Muscle layer of duodenum (tissue), 2 donors: Measurements from ENCODE around the gene BRCC3.

Experiments used
- H3K27ac ChIP-seq: one replicate; pipeline ENCODE4 v1.7.0; 2013; ENCODE audit warnings: mild to moderate bottlenecking, low read length
- H3K27me3 ChIP-seq: one replicate; pipeline ENCODE4 v1.7.0; 2013; ENCODE audit warnings: low read depth, mild to moderate bottlenecking, control low read depth, low read length
- H3K36me3 ChIP-seq, 2 donors: one replicate each; pipeline ENCODE4 v1.7.0; 2013; ENCODE audit warnings: low read length in 2 of 2, control low read depth in 1 of 2, mild to moderate bottlenecking in 1 of 2; ENCODE audit not compliant: insufficient read depth in 2 of 2, control insufficient read depth in 1 of 2
- H3K4me1 ChIP-seq, 2 donors: one replicate each; pipeline ENCODE4 v1.7.0; 2013; ENCODE audit warnings: low read length in 2 of 2, mild to moderate bottlenecking in 2 of 2, control low read depth in 1 of 2, moderate library complexity in 1 of 2; ENCODE audit not compliant: insufficient read depth in 2 of 2, control insufficient read depth in 1 of 2
- H3K4me3 ChIP-seq, 2 donors: one replicate each; pipeline ENCODE4 v1.7.0; 2013; ENCODE audit warnings: low read length in 2 of 2, low read depth in 1 of 2, mild to moderate bottlenecking in 1 of 2
- H3K9me3 ChIP-seq, 2 donors: one replicate each; pipeline ENCODE4 v1.7.0; 2013; ENCODE audit warnings: low read length in 2 of 2, control low read depth in 1 of 2, mild to moderate bottlenecking in 1 of 2; ENCODE audit not compliant: control insufficient read depth in 1 of 2
- donor health status: healthy.

Gene BRCC3

DNA sequence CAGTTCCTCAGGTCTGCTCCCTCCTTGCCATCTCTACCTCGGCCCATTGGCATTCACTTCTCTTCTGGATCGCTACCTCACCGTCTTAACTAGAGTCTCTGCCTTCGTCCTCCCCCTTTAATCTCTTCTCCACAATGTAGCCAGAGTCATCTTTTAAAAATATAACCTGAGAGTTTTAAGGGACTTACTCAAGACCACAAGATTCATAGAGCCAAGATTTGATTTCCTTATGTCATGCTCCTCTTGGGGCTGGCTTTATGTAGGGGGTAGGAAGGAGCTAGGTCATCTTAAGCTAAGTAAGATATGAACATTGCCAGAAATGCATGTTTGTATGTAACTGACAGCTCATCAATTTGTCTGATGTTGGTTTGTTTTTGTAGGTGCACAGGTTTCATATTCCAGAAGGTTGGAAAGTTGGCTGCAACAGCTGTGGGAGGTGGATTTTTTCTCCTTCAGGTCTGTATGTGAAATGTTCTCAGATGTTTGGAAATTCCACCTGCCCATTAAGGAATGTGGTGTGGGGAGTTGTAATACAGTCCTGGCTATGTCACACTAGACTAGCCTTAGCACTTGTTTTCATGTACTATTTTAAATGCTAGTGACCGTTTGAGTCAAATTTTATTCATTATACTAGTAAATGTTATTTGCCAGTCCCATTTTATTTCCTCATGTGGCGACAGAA, 25.0 kb upstream of the BRCC3 start:
- Histone ChIP-seq H3K4me3 (no peak overlapping the region), H3K36me3 (peaks cover 6% of the 10 kb centered on the region in 2 donors), H3K9me3 (no peaks in the 10 kb centered on the region), H3K27ac (no peak overlapping the region), H3K4me1 (peaks cover 0 to 4% of the 10 kb centered on the region in 2 donors), H3K27me3 (no peaks in the 10 kb centered on the region)

DNA sequence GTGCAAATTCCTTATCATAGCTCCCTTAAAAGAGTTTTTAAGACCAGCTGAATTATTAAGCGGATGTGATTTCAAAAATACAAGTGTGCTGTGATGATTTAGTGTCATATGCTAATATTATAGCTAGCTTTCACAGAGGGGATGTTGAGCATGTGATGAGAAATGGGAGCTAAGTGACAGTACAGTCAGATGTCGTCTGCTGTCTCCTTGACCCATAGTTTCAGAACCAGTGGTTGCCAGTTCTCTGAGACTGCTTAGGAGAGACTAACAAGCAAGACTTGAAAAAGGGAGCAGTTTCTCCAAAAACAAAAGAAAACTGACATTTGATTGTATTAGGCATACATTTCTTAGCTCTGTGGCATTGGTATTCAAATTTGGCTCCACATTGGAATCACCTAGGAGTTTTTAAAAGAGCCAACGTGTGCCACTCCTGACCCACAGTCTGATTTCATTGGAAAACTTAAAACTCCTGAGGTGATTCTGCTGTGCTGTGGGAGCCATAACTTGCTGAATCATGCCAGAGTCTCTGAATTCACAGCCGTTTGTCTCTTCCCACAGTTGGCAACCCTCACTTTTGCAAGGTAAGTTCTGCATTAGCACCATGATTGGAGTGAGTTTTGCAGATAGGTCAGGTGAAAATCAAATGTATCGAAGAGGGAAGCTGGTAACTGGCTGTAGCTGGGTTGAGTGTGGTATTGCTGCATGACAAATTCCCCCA, 24.3 kb upstream of the BRCC3 start:
- no peaks in the 10 kb centered on the region for H3K9me3 ChIP-seq
- no peaks in the 10 kb centered on the region for H3K27me3 ChIP-seq
- H3K27ac ChIP-seq: no peak overlapping the region
- peaks cover 0 to 4% of the 10 kb centered on the region in 2 donors for H3K4me1 ChIP-seq
- H3K4me3 ChIP-seq: no peak overlapping the region
- peaks cover 6% of the 10 kb centered on the region in 2 donors for H3K36me3 ChIP-seq

DNA sequence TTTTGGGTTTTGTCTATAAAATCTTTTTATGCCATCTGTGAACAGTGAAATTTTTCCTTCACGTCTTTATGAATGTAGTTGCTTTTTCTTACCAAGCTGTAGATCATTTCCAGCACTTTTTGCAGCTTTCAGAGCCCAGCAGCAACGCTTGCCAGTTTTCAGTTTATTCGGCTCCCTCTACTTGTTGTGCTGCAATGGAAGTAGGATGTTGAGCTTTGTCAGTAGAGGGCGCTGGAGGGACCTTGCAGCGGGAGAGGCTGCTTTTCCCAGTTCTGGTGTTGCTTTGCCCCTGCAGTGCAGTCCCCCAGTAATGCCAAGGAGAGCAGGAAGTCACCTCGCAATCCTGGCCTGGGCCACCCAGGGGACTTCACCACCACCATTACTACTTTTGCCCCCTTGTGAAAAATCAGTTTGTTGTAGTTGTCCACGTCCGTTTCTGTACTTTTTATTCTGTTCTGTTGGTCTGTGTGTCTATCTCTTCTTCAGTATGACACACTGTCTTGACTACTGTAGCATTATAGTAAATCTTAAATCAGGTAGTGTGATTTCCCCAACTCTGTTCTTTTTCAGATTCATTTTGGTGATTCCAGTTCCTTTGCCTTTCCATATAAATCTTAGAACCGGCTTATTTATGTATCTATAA, 22.2 kb upstream of the BRCC3 start:
- Histone ChIP-seq H3K36me3 (peaks cover 6% of the 10 kb centered on the region in 2 donors), H3K27me3 (no peaks in the 10 kb centered on the region), H3K4me1 (peaks cover 0 to 4% of the 10 kb centered on the region in 2 donors), H3K27ac (no peak overlapping the region), H3K4me3 (no peak overlapping the region), H3K9me3 (no peaks in the 10 kb centered on the region)

DNA sequence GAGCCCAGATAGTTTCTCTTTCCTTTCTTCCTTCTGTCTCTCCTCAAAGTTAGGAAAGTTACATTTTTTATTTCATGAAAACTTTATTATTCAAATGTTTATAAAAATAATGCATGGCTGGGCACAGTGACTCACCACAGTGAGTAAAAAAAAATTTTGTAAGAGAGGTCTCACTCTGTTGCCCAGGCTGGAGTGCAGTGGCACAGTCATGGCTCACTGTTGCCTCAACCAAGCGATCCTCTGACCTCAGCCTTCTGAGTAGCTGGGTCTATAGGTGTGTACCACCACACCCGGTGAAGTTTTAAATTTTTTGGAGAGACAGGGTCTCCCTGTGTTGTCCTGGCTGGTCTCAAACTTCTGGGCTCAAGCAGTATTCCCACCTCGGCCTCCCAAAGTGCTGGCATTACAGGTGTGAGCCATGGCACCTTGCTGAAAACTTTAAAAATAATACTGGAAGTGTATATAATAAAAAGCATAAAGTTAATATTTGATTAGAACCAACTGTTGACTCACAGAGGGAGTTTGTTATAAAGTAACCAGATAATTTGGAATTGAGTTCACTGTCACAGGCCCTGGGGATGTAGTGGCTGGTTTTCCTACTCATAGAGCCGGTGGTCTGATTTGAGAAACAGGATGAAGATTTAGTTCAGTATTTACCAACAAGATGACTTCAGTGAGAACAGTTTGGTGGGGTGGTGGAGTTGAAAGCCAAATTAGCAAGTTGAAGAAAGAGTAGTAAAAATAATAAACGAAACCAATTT, 18.4 kb upstream of the BRCC3 start:
- no peak overlapping the region for H3K27ac ChIP-seq
- no peak overlapping the region for H3K4me3 ChIP-seq
- H3K27me3 ChIP-seq: no peaks in the 10 kb centered on the region
- H3K4me1 ChIP-seq: peaks cover 0 to 9% of the 10 kb centered on the region in 2 donors
- H3K9me3 ChIP-seq: no peaks in the 10 kb centered on the region
- peaks cover 1 to 6% of the 10 kb centered on the region in 2 donors for H3K36me3 ChIP-seq

DNA sequence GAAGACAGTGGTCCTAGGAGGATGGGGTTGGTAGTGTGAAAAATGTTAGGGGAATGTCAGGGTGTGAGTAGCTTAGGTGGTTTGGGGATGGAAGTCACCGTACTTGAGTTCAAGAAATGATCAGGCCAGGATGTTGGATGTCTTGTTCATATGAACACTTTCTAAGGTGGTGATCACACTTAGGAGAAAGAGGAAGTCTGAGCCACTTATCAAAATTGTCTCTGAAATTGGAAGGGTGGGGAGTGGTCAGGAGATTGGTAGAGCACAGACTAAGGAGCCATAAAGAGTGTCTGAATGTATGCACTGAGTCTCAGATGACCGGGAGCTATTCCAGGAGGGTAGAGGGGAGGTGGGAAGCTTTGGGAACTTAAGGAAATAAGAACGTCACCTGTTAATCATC, 17.7 kb upstream of the BRCC3 start:
- H3K9me3 ChIP-seq: no peaks in the 10 kb centered on the region
- no peaks in the 10 kb centered on the region for H3K27me3 ChIP-seq
- peaks cover 0 to 6% of the 10 kb centered on the region in 2 donors for H3K36me3 ChIP-seq
- no peak overlapping the region for H3K27ac ChIP-seq
- no peak overlapping the region for H3K4me3 ChIP-seq
- H3K4me1 ChIP-seq: peaks cover 0 to 9% of the 10 kb centered on the region in 2 donors

DNA sequence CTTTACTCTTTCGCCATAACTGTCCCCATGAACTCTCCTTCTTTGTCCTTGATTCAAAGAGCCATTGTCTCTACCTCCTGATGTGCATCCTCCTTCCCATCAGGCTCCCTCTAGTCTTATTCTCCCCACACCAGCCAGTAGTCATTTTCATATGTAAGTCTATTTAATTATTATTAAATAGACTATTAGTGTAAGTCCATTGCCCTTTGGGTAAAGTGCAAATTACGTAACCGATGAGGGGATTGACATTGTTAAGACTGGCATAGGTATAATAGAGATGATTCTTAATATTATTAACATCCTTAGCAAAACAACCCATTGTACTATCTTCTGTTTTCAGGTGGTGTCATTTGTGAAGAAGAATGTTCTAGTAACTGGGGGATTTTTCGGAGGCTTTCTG, 17.1 kb upstream of the BRCC3 start:
- Histone ChIP-seq H3K4me1 (peaks cover 0 to 5% of the 10 kb centered on the region in 2 donors), H3K9me3 (no peaks in the 10 kb centered on the region), H3K27me3 (no peaks in the 10 kb centered on the region), H3K36me3 (peaks cover 0 to 6% of the 10 kb centered on the region in 2 donors), H3K27ac (no peak overlapping the region), H3K4me3 (no peak overlapping the region)

DNA sequence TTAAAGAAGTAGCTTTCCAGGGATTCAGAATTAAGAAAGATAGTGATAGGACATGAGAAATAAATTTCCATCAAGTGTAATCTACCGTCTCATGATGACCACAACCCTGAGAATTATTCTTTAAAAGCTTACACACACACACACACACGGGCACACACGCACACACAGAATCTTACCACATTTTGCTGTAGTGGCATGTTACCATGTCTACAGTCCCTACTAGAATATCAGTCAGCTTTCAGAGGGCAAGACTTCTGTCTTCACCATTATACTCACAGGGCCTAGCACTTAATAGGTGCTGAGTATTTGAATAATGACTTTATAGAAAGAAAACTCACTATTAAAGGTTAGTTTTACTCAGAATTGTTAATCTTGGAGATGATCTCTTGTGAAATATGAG, 15.8 kb upstream of the BRCC3 start:
- no peaks in the 10 kb centered on the region for H3K27me3 ChIP-seq

DNA sequence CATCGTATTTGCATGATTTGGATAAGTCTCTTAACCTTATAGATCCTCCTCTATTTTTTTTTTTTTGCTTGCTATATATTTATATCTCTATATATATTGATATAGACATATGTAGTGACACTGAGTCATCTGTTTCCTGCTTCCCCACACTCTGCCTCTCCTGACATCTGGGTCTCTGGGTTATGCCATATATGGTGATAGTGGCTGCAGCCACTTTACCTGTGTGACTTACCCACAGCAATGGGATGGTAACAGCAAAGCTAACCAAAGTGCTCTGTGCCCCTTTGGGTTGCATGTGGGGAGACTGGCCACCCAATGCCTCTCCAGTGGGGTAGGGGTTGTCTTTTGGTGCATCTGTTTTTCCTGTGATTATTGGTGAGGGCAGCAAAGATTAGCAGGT, 14.8 kb upstream of the BRCC3 start:
- H3K4me3 ChIP-seq: no peak overlapping the region
- no peaks in the 10 kb centered on the region for H3K9me3 ChIP-seq
- no peaks in the 10 kb centered on the region for H3K27me3 ChIP-seq
- no peak overlapping the region for H3K27ac ChIP-seq
- peaks cover 0 to 5% of the 10 kb centered on the region in 2 donors for H3K4me1 ChIP-seq
- peaks cover 0 to 6% of the 10 kb centered on the region in 2 donors for H3K36me3 ChIP-seq

More for the DNA sequence above, 15.8 kb upstream of the BRCC3 start:
- Histone ChIP-seq H3K4me3 (no peak overlapping the region), H3K4me1 (peaks cover 0 to 5% of the 10 kb centered on the region in 2 donors), H3K9me3 (no peaks in the 10 kb centered on the region), H3K27ac (no peak overlapping the region), H3K36me3 (peaks cover 0 to 6% of the 10 kb centered on the region in 2 donors)

DNA sequence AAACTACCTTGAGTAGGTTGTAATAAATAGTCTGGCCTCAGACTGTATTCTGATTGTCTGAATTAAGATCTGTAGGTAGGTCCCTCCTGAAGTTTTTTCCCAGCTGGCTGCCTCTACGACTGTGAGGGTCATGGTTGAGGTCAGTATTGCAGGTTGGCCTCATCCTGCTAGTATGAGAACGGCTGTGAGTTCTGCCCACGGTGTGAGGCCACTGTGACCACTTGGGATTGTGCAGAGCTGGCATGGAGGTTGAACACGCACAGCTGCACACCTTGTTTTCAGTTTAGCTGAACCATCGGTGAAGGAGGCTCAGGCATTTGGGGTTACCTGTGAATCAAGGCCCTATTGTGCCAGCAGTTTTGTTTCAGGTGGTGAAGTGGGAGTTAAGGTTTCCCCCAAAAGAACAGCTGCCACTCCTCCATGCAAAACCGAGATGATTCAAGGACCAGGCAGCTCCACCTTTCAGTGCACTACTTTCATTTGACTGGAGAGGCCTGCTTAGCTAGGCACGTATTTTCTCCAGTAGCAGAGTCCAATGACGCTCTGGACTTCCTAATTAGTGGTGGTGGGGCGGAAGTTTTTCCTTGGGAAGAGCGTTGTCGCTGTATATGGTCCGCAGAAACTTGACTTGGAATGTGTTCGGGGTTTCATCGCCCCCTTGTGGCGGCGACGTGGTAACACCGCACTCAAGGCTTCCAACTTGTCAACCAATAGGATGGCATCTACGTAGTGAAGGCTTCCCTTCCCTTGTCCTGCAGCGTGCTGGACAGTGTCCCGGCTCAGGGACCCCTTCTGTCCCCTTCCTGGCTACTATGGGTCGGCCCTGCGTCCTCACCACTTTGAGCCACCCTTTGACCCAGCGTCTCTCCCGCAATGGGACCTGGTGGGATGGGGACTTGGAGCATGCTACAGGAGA, 14.2 kb upstream of the BRCC3 start:
- Histone ChIP-seq H3K27me3 (no peaks in the 10 kb centered on the region), H3K4me3 (peak overlapping the region in 1 of 2 donors; percentile 46), H3K27ac (no peak overlapping the region), H3K9me3 (no peaks in the 10 kb centered on the region), H3K36me3 (peaks cover 0 to 6% of the 10 kb centered on the region in 2 donors), H3K4me1 (peaks cover 0 to 5% of the 10 kb centered on the region in 2 donors)

DNA sequence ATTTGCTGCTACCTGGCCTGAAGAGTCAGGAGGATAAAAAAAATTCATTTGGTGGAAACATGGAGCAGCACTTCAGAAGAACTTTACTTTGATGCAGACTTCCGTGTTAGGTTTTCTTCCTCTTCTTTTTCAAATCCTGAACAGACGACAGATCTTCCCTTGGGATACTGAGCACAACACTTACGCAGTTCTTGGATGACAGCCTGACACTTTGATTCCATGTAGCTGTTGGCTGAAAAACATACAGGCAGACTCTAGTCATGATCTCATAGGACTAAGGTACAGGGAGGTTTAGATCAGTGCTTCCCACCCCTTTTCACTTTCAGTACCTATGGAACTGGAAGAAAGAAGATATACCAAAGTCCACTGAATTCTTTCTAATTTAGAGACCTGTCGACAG, 9.5 kb upstream of the BRCC3 start:
- H3K27me3 ChIP-seq: no peaks in the 10 kb centered on the region
- no peak overlapping the region for H3K27ac ChIP-seq
- peaks cover 0 to 4% of the 10 kb centered on the region in 2 donors for H3K4me1 ChIP-seq
- no peaks in the 10 kb centered on the region for H3K9me3 ChIP-seq
- no peak overlapping the region for H3K4me3 ChIP-seq
- no peaks in the 10 kb centered on the region for H3K36me3 ChIP-seq
